Measurements from ENCODE around the gene SYNJ2. TPM values are rescaled to one million over a fixed set of nuclear protein-coding genes. Genes with fewer than 3 reads are reported as not detected.

Gene SYNJ2
- total and polyA plus RNA-seq, 2 of the 4 experiments (the other 2 are of a cell fraction), result 40.8 to 45.2 TPM

- Histone ChIP-seq H3K4ac (ENCODE audit: low read depth, low read length) (no peak overlapping the region), H3K56ac (ENCODE audit: extremely low read depth, insufficient read depth, low read length) (no peak overlapping the region), H3K9me3 (ENCODE audit: control insufficient read depth, insufficient read depth, low read length) (no peaks in the 10 kb centered on the region), H3K14ac (replicated peaks; ENCODE audit: low read depth, low read length) (no peak overlapping the region), H3K4me3 (ENCODE audit: insufficient read depth, low read depth, low read length) (no peak overlapping the region), H3K4me2 (ENCODE audit: low read depth, low read length) (no peak overlapping the region), H4K8ac (ENCODE audit: low read depth in 2 of 2, low read length in 2 of 2) (no peak overlapping the region), H3K36me3 (ENCODE audit: control insufficient read depth, insufficient read depth, low read length) (peaks cover 5% of the 10 kb centered on the region), H3K4me1 (ENCODE audit: control insufficient read depth, insufficient read depth, low read length) (peaks cover 21% of the 10 kb centered on the region), H2AK9ac (replicated peaks; ENCODE audit: low read depth, low read length, poor library complexity) (no peak overlapping the region), H3K27me3 (ENCODE audit: control insufficient read depth, insufficient read depth, low read length) (no peaks in the 10 kb centered on the region), H3K18ac (ENCODE audit: low read depth, low read length) (no peak overlapping the region), H3K23ac (ENCODE audit: low read depth, low read length) (no peak overlapping the region), H2BK15ac (ENCODE audit: low read depth, low read length) (no peak overlapping the region), H3K27ac (ENCODE audit: insufficient read depth, low read length) (no peak overlapping the region), H3K79me1 (ENCODE audit: low read depth in 1 of 2, low read length in 2 of 2) (peaks cover 29 to 88% of the 10 kb centered on the region in 2 experiments), H3K9me1 (ENCODE audit: insufficient read depth, low read length) (peaks cover 35% of the 10 kb centered on the region), H2BK120ac (ENCODE audit: low read depth, low read length) (no peak overlapping the region), H3K9ac (ENCODE audit: low read depth, low read length) (no peak overlapping the region), H2AK5ac (ENCODE audit: low read depth, low read length) (no peak overlapping the region), H4K20me1 (ENCODE audit: insufficient read depth, low read length) (peaks cover 62% of the 10 kb centered on the region), H2AFZ (replicated peaks; ENCODE audit: low read length, poor library complexity) (no peak overlapping the region), H2BK5ac (ENCODE audit: low read depth, low read length, poor library complexity, severe bottlenecking) (no peak overlapping the region), H4K5ac (ENCODE audit: low read depth, low read length) (no peak overlapping the region), H2BK20ac (ENCODE audit: low read depth, low read length) (no peak overlapping the region), H4K91ac (ENCODE audit: insufficient read depth, low read depth, low read length) (no peak overlapping the region)
- intact Hi-C loops (cut with micrococcal nuclease), result no loop called here
- no CpG with 5 or more reads among the region's 12 CpGs for WGBS, 2 experiments (ENCODE audit: extremely low coverage in 2 of 2, insufficient read length in 1 of 2)
- ChIA-PET POLR2A (ENCODE audit: unreplicated experiment) (no interaction called here), CTCF (interaction anchor here (1.0 to 1.5 kb wide), 2 partner anchors 9 to 30 kb away, joined by 3 to 4 read pairs; no protein-coding TSS in a partner anchor)
- in situ Hi-C loops (cut with MboI; ENCODE audit: low sequenced_read_pairs), result no loop called here
- DNase-seq, result no peak
- TF ChIP-seq MAFK (IDR thresholded peaks at IDR 0.05; ENCODE audit: low read depth, low read length), result no peak
- TF ChIP-seq RFX5 (IDR thresholded peaks at IDR 0.05; ENCODE audit: low read depth, low read length), result no peak
- no peak for TF ChIP-seq POLR2A (IDR thresholded peaks at IDR 0.05; ENCODE audit: low read depth, low read length)
- TF ChIP-seq MXI1 (IDR thresholded peaks at IDR 0.05; ENCODE audit: borderline replicate concordance, low read depth, low read length), result no peak
- no peak for TF ChIP-seq USF2 (IDR thresholded peaks at IDR 0.05; ENCODE audit: low read depth, low read length)
- no TSS peak for BruUV-seq (replicated peaks)
- dilution Hi-C loops (cut with HindIII; ENCODE audit: low sequenced_read_pairs, unreplicated experiment), result no loop called here
- no peak for ATAC-seq (ENCODE audit: low read depth)
Measured at GRCh38 chr6:157995458-157995857, 13.8 kb downstream of the SYNJ2 start.
